ENCODE data around the gene PIK3CA.

PIK3CA gene

GRCh38 chr3:179175358-179175757, 27.2 kb downstream of the PIK3CA start:
- DNase-seq (ENCODE audit: low read depth, low spot score) = no peak
- POLR2A ChIA-PET = no interaction called here
- CTCF ChIA-PET = interaction anchor here (0.9 to 1.6 kb wide), 2 partner anchors 17 to 19 kb away, joined by 3 to 4 read pairs; no protein-coding TSS in a partner anchor
- no peak for TF ChIP-seq CTCF (IDR thresholded peaks at IDR 0.05; ENCODE audit: insufficient read depth, low read length, missing control alignments)
- no peak overlapping the region for H3K4me3 ChIP-seq (ENCODE audit: low read depth, low read length)

- CTCF ChIA-PET = interaction anchor here (2.0 kb wide), 1 partner anchor 72 kb away, joined by 5 read pairs; no protein-coding TSS in a partner anchor
- H3K4me3 ChIP-seq (ENCODE audit: low read depth, low read length) = no peak overlapping the region
- TF ChIP-seq CTCF (IDR thresholded peaks at IDR 0.05; ENCODE audit: insufficient read depth, low read length, missing control alignments) = no peak
- POLR2A ChIA-PET = no interaction called here
- DNase-seq (ENCODE audit: low read depth, low spot score) = no peak
Measured at GRCh38 chr3:179177611-179178010, 29.5 kb downstream of the PIK3CA start.

GRCh38 chr3:179179256-179179655, 31.1 kb downstream of the PIK3CA start:
- ChIA-PET POLR2A (no interaction called here), CTCF (no interaction called here)
- no peak for DNase-seq (ENCODE audit: low read depth, low spot score)
- H3K4me3 ChIP-seq (ENCODE audit: low read depth, low read length) = no peak overlapping the region
- no peak for TF ChIP-seq CTCF (IDR thresholded peaks at IDR 0.05; ENCODE audit: insufficient read depth, low read length, missing control alignments)

- ChIA-PET CTCF (no interaction called here), POLR2A (no interaction called here)
- no peak for DNase-seq (ENCODE audit: low read depth, low spot score)
- TF ChIP-seq CTCF (IDR thresholded peaks at IDR 0.05; ENCODE audit: insufficient read depth, low read length, missing control alignments) = no peak
- H3K4me3 ChIP-seq (ENCODE audit: low read depth, low read length) = no peak overlapping the region
Measured at GRCh38 chr3:179179979-179180759, 32.0 kb downstream of the PIK3CA start.

- ChIA-PET POLR2A (no interaction called here), CTCF (interaction anchor here (1.0 kb wide), 1 partner anchor 27 kb away, joined by 3 read pairs; no protein-coding TSS in a partner anchor)
- TF ChIP-seq CTCF (IDR thresholded peaks at IDR 0.05; ENCODE audit: insufficient read depth, low read length, missing control alignments) = no peak
- no peak for DNase-seq (ENCODE audit: low read depth, low spot score)
- H3K4me3 ChIP-seq (ENCODE audit: low read depth, low read length) = no peak overlapping the region
Measured at GRCh38 chr3:179181021-179181472, 32.9 kb downstream of the PIK3CA start.

GRCh38 chr3:179181993-179182551, 33.9 kb downstream of the PIK3CA start:
- CTCF ChIA-PET = interaction anchor here (1.0 to 1.4 kb wide), 2 partner anchors 13 to 28 kb away, joined by 3 read pairs; no protein-coding TSS in a partner anchor
- POLR2A ChIA-PET = no interaction called here
- no peak for DNase-seq (ENCODE audit: low read depth, low spot score)
- H3K4me3 ChIP-seq (ENCODE audit: low read depth, low read length) = no peak overlapping the region
- no peak for TF ChIP-seq CTCF (IDR thresholded peaks at IDR 0.05; ENCODE audit: insufficient read depth, low read length, missing control alignments)
